DND-41 (cell line): ENCODE measurements around the gene ACKR3.

Experiments used
- ATAC-seq: fragments of 200-7000 bp; cut with Tn5 transposase; 3 replicates; pipeline ENCODE4 v1.9.1; 2021; ENCODE audit warnings: low read depth; ENCODE audit not compliant: insufficient read depth
- DNase-seq: peaks from one replicate; pipeline ENCODE4 v3.0.0-alpha.2; 2020
- H2AFZ ChIP-seq: 2 replicates; pipeline ENCODE4 v1.6.0; 2012; ENCODE audit warnings: low read depth, low read length
- H3K27ac ChIP-seq: 2 replicates; pipeline ENCODE4 v1.5.1; 2012; ENCODE audit warnings: low read length, inconsistent platforms
- H3K27me3 ChIP-seq: fragments of 200-600 bp; sonication (generic); 2 replicates; pipeline ENCODE4 v1.6.0; 2012; ENCODE audit warnings: low read length, mild to moderate bottlenecking, inconsistent platforms; ENCODE audit not compliant: insufficient read depth, poor library complexity
- H3K36me3 ChIP-seq: 2 replicates; pipeline ENCODE4 v1.5.1; 2012; ENCODE audit warnings: low read length, inconsistent platforms; ENCODE audit not compliant: insufficient read depth
- H3K4me1 ChIP-seq: 2 replicates; pipeline ENCODE4 v1.5.1; 2012; ENCODE audit warnings: mild to moderate bottlenecking, low read length; ENCODE audit not compliant: insufficient read depth
- H3K4me2 ChIP-seq: 2 replicates; pipeline ENCODE4 v1.6.0; 2012; ENCODE audit warnings: mild to moderate bottlenecking, moderate library complexity, low read length, inconsistent platforms; ENCODE audit not compliant: insufficient read depth
- H3K4me3 ChIP-seq, 2 experiments: fragments of 200-600 bp in 1 of 2; shearing (Covaris generic) in 1 of 2; 2 replicates each; pipeline ENCODE4 v1.5.1; 2012 to 2016; ENCODE audit warnings: inconsistent platforms in 2 of 2, low read length in 2 of 2, mild to moderate bottlenecking in 2 of 2, low read depth in 1 of 2, moderate library complexity in 1 of 2
- H3K79me2 ChIP-seq: 2 replicates; pipeline ENCODE4 v1.6.0; 2012; ENCODE audit warnings: low read length, inconsistent platforms; ENCODE audit not compliant: insufficient read depth
- H3K9ac ChIP-seq: 2 replicates; pipeline ENCODE4 v1.6.0; 2012; ENCODE audit warnings: low read depth, mild to moderate bottlenecking, inconsistent platforms, low read length, moderate library complexity
- H3K9me3 ChIP-seq: 2 replicates; pipeline ENCODE4 v1.5.1; 2012; ENCODE audit warnings: low read length, moderate library complexity, mild to moderate bottlenecking, inconsistent platforms; ENCODE audit not compliant: insufficient read depth, severe bottlenecking
- H4K20me1 ChIP-seq: 2 replicates; pipeline ENCODE4 v1.6.0; 2012; ENCODE audit warnings: low read length; ENCODE audit not compliant: insufficient read depth
- EZH2 ChIP-seq: IDR thresholded peaks from 3 replicates; pipeline ENCODE4 v1.6.1; 2012; ENCODE audit warnings: borderline replicate concordance, low read depth, mild to moderate bottlenecking, moderate library complexity, low read length, inconsistent platforms; ENCODE audit not compliant: severe bottlenecking
- TF ChIP-seq, protein P1 (sequence below): IDR thresholded peaks from 2 replicates; pipeline ENCODE4 v1.5.1; 2012; ENCODE audit warnings: borderline replicate concordance, low read length, moderate library complexity, mild to moderate bottlenecking; ENCODE audit not compliant: poor library complexity, severe bottlenecking; ENCODE audit errors: extremely low read depth

ACKR3 gene

GRCh38 chr2:236581546-236581945 lies 11.9 kb downstream of the ACKR3 start:
- Histone ChIP-seq H2AFZ (no peak overlapping the region), H3K9ac (no peak overlapping the region), H3K4me1 (no peaks in the 10 kb centered on the region), H3K36me3 (peaks cover 13% of the 10 kb centered on the region), H3K4me2 (no peak overlapping the region), H3K27ac (no peak overlapping the region), H3K9me3 (no peaks in the 10 kb centered on the region), H4K20me1 (no peaks in the 10 kb centered on the region), H3K4me3 (no peak overlapping the region), H3K27me3 (no peaks in the 10 kb centered on the region), H3K79me2 (no peaks in the 10 kb centered on the region)
- TF ChIP-seq EZH2 = no peak
- TF ChIP-seq, protein P1, sequence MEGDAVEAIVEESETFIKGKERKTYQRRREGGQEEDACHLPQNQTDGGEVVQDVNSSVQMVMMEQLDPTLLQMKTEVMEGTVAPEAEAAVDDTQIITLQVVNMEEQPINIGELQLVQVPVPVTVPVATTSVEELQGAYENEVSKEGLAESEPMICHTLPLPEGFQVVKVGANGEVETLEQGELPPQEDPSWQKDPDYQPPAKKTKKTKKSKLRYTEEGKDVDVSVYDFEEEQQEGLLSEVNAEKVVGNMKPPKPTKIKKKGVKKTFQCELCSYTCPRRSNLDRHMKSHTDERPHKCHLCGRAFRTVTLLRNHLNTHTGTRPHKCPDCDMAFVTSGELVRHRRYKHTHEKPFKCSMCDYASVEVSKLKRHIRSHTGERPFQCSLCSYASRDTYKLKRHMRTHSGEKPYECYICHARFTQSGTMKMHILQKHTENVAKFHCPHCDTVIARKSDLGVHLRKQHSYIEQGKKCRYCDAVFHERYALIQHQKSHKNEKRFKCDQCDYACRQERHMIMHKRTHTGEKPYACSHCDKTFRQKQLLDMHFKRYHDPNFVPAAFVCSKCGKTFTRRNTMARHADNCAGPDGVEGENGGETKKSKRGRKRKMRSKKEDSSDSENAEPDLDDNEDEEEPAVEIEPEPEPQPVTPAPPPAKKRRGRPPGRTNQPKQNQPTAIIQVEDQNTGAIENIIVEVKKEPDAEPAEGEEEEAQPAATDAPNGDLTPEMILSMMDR = no peak
- DNase-seq = no peak
- no peak for ATAC-seq

DNA sequence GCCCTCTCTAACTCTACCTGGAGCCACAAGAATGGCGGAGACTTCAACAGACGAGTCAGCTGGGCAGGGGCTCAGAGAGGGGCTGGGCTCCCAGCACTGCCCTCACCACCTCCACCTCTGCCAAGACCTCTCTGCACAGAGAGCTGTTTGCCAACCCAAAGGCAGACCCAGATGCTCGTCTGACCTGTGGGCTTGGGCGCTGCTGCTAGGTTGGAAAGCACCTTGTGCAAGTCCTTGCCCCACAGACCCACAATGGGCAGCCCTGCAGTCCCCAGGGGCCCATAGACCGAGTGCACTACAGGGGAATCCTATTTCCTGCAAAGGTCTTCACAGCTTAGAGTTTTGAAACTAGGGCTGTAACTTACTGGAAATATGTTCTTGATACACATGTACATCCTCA lies 13.3 kb downstream of the ACKR3 start:
- no peaks in the 10 kb centered on the region for H3K79me2 ChIP-seq

DNA sequence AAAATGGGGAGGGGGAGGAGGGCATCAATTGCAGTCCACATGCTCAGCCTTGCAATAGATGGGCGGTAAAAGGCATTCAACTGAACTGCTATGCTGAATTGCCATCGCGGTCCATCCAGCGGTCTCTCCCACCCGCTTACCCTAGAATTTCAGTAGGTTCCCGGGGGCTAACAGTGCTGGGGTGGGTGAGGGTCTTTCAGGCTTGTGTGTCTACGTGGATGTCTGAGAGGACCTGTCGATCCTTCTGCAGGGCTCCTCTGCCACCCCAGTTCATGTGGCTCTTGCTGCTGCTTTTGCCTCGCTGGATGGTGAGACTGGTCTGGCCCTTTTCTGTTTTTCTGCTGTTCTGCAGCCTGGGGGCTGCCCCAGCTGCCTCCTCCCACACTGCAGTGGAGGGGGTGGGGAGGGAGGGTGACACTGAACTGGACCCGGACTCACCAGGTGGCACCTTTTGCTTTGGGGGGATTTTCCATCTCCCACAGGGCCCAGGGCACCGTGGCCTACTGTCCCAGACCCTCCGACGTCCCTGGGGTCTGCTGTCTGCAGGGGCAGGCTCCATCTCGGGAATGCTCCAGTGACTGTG lies 14.1 kb downstream of the ACKR3 start:
- TF ChIP-seq EZH2 = no peak
- TF ChIP-seq, protein P1 = no peak
- Histone ChIP-seq H3K4me3 (no peak overlapping the region), H3K27ac (no peak overlapping the region)

More for the DNA sequence above, 13.3 kb downstream of the ACKR3 start:
- Histone ChIP-seq H3K27ac (no peak overlapping the region), H2AFZ (no peak overlapping the region), H3K4me1 (no peaks in the 10 kb centered on the region), H3K36me3 (peaks cover 13% of the 10 kb centered on the region), H3K4me2 (no peak overlapping the region), H3K9ac (no peak overlapping the region), H4K20me1 (no peaks in the 10 kb centered on the region), H3K9me3 (no peaks in the 10 kb centered on the region), H3K4me3 (no peak overlapping the region), H3K27me3 (no peaks in the 10 kb centered on the region)
- DNase-seq = no peak
- TF ChIP-seq, protein P1 = no peak
- TF ChIP-seq EZH2 = no peak
- no peak for ATAC-seq

More for the DNA sequence above, 14.1 kb downstream of the ACKR3 start:
- Histone ChIP-seq H3K4me1 (no peaks in the 10 kb centered on the region), H2AFZ (no peak overlapping the region), H3K79me2 (no peaks in the 10 kb centered on the region), H3K9me3 (no peaks in the 10 kb centered on the region), H3K9ac (no peak overlapping the region), H3K4me2 (no peak overlapping the region), H3K36me3 (peaks cover 13% of the 10 kb centered on the region), H4K20me1 (no peaks in the 10 kb centered on the region), H3K27me3 (no peaks in the 10 kb centered on the region)
- DNase-seq (no peak), ATAC-seq (no peak)
